ENCODE data around the gene DICER1.
A peak's percentile ranks its signal among the peaks of the same experiment; 100 is the strongest.
"Not testable (repeated sequence)": the region's sequence is repeated elsewhere in the genome, so short reads cannot be mapped to it uniquely, and the experiment has no call there.

The DICER1 gene

DNA sequence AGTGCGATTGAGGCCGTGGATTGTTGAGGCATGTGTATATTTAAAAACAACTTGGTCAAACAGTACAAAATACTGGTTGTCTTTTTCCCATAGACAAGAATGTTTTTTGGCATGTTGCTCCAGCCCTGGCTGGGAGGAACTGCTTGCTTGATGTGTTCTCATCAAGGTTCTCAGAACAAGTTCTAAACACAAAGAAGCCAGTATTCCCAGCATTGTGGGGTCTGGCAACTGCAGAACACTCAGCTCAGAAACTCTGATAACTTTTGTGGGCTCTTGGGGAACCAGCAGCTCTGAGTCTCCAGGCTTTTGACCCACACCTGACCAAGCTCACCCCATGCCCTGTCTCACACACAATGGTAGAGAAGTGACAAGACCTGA, 27.1 kb upstream of the DICER1 start:
- DNase-seq (ENCODE audit: low spot score), result no peak

- no peak for DNase-seq (ENCODE audit: low spot score)
These were observed 26.4 kb upstream of the DICER1 start for GRCh38 chr14:95183532-95184412.

DNA sequence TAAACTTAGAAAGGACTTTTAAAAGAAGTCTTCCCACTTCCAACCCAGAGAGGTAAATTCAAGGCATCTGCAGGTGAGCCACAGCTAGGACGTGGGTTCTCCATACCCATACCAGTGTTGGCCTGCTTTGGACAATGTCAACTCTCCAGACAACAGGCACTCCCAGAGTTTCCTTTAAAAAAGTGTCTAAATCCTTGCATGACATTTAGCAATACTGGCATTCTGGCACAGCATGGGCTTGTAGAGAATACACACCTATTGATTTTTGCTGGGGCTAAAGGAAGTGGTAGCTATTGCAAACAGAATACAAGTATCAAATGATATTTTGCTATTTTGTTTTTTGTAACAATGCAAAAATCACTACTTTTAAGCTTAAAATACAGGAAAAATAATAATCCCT, 25.8 kb upstream of the DICER1 start:
- no peak for DNase-seq (ENCODE audit: low spot score)

- no peak for DNase-seq (ENCODE audit: low spot score)
These were observed 25.1 kb upstream of the DICER1 start for GRCh38 chr14:95182379-95182778.

DNA sequence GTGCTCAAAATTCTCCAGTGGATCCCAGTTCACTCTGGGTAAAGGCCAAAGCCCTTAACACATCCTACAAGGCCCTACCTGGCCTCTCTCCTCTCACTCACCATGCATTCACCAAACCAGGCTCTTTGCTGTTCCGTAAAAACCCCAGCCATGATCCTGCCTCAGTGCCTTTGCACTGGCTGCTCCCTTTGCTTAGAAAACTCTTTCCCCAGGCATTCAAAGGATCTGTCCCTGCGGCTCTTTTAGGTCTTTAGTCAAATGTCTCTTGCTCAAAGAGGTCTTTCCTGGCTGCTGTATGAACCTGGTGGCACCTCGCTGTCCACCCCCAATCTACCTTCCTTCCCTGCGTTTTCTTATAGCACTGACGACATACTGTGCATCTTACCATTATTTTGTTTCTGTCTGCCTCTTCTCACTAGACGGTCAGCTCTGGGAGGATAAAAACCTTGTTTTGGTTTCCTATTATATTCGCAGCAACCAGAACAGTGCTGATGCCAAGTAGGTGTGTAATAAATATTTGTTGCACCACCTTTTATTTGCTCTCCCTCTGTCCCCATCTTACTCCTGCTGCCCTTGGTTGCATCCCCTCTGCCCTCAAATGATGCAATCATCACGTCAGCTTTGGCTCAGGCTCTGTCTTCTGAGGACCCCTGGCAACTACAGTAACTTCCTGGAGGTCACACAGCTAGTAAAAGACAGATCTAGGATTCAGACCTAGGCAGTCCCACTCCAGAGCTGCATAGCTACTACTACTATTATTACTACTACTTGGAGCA, 23.8 kb upstream of the DICER1 start:
- DNase-seq (ENCODE audit: low spot score), result no peak

DNA sequence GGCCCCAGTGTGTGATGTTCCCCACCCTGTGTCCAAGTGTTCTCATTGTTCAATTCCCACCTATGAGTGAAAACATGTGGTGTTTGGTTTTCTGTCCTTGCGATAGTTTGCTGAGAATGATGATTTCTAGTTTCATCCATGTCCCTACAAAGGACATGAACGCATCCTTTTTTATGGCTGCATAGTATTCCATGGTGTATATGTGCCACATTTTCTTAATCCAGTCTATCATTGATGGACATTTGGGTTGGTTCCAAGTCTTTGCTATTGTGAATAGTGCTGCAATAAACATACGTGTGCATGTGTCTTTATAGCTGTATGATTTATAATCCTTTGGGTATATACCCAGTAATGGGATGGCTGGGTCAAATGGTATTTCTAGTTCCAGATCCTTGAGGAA, 18.3 kb upstream of the DICER1 start:
- not testable (repeated sequence) for DNase-seq (ENCODE audit: low spot score)

GRCh38 chr14:95174184-95174792, 17.0 kb upstream of the DICER1 start:
- no peak for DNase-seq (ENCODE audit: low spot score)

GRCh38 chr14:95173518-95173917, 16.2 kb upstream of the DICER1 start:
- DNase-seq (ENCODE audit: low spot score), result no peak

GRCh38 chr14:95167177-95167576, 9.8 kb upstream of the DICER1 start:
- no peak for DNase-seq (ENCODE audit: low spot score)

DNA sequence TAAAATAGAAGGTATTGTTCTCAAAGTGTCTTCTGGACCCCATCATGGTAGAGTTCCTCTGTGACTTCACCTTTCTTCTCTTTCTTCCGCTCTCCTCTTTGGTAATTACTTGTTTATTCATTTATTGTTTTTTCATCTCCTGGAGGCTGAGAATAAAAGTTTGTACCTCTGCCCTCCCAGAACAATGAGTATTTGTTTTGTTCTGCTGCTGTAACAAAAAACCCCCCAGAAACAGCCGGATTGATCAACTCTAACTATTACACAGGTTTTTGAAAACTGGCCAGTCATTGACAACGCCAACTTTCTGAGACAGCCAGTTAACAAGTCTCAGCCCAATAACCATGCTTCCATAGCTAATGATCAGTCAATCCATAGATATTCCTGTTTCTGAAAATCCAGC, 8.2 kb upstream of the DICER1 start:
- no peak for DNase-seq (ENCODE audit: low spot score)

GRCh38 chr14:95164506-95164905, 7.2 kb upstream of the DICER1 start:
- DNase-seq (ENCODE audit: low spot score), result no peak

- DNase-seq (ENCODE audit: low spot score), result no peak
These were observed 6.3 kb upstream of the DICER1 start for GRCh38 chr14:95163666-95164065.

GRCh38 chr14:95163132-95163531, 5.8 kb upstream of the DICER1 start:
- DNase-seq (ENCODE audit: low spot score), result no peak

DNA sequence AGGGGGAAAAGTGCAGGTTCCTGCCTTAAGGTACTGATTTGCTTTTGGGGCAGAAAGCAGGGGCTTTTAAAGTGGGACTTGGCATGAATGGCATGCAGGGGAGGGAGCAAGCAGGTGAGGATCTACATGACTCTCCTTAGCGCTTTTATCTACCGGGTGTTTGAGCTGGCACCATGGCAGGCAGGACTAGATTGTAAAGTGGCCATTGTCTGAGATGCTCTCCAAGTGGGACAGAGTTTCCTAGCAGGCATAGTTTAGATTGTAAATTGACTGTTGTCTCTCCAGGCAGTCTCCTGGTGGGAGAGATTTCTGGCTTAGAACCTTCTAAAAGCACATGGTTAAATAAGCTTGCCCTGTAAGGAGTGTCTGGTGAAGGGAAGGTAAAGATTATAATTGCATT, 5.3 kb upstream of the DICER1 start:
- DNase-seq (ENCODE audit: low spot score), result no peak

- no peak for DNase-seq (ENCODE audit: low spot score)
These were observed 342 bp downstream of the DICER1 start for GRCh38 chr14:95157048-95157326.

- peak; percentile 11 for DNase-seq (ENCODE audit: low spot score)
These were observed 925 bp downstream of the DICER1 start for GRCh38 chr14:95156161-95157047.

DNA sequence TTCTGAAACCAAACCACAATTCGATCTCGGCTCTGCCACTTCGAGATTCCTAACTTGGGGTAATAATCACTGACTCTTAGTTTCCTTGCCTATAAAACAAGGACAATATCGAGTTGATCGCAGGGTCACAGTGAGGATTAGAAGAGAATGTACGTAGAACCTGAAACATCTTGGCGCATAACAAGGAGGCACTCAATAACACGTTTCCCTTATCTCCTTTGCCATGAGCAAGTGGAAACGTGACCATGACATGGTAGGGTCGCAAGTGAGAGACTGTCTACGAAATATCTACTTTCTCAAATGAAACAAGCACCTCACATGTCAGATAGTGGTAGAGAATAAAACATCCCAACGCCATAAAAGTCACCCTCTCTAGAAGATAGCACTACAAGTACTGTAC, 2.3 kb downstream of the DICER1 start:
- DNase-seq (ENCODE audit: low spot score), result no peak

- DNase-seq (ENCODE audit: low spot score), result no peak
These were observed 3.5 kb downstream of the DICER1 start for GRCh38 chr14:95153866-95154265.

- DNase-seq (ENCODE audit: low spot score), result no peak
These were observed 5.8 kb downstream of the DICER1 start for GRCh38 chr14:95151561-95151960.

GRCh38 chr14:95150910-95151309, 6.4 kb downstream of the DICER1 start:
- no peak for DNase-seq (ENCODE audit: low spot score)

DNA sequence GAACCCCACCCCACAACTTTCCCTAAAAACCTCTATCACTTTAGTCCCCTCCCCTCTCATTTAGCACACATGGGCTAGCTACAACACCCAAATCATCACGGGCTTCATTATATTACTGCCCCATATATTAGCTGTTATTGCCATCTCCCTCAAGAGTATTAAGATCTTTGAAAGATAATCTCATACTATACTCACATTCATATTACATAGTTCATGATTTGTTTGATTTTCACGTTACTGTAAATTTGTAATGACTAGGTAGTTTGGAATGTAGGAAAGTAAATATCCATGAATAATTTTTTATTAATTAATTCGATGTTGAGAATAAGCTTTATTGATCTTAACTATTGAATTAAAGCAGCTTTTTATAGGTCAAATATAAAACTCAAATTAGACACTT, 7.9 kb downstream of the DICER1 start:
- no peak for DNase-seq (ENCODE audit: low spot score)

DNA sequence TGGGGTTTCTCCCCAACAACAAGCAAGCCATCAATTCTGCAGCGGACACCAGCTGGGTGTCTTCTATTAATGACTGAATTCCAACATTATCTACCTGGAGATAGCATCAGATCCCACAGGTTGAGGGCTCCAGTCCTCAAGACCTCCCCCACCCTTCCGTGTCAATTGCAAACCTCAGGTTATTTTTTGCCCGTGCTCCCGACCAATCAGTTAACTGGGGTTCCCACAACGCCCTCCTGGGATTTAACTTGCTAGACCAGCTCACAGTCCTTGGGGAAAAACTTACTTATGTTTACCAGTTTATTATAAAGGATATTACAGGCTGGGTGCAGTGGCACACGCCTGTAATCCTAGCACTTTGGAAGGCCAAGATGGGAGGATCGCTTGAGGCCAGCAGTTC, 9.7 kb downstream of the DICER1 start:
- DNase-seq (ENCODE audit: low spot score), result no peak
